ENCODE measurements around the gene PTPA.

GRCh38 chr9:129176701-129177442 is 65.7 kb downstream of the PTPA start:
- TF ChIP-seq EZH2 (IDR thresholded peaks at IDR 0.05; ENCODE audit: insufficient read depth, poor library complexity, severe bottlenecking) (no peak), EZH2phosphoT487 (IDR thresholded peaks at IDR 0.05; ENCODE audit: insufficient read depth, low read depth) (no peak)

All from GM23248 (cell line).